IMR-90 (cell line): ENCODE results near the gene RELL1. TPM values are rescaled to one million over a fixed set of nuclear protein-coding genes. Genes with fewer than 3 reads are reported as not detected.

Experiments used
- ATAC-seq: fragments of 200-7000 bp; cut with Tn5 transposase; 2 replicates; pipeline ENCODE4 v1.9.1; 2020; ENCODE audit warnings: low read depth, mild to moderate bottlenecking, moderate library complexity
- BruUV-seq: library from RNA; stranded (reverse); fragments of 400-500 nt; replicated peaks from 2 replicates; lab custom pipeline; 2021; lab: Mats Ljungman, UMichigan
- CTCF ChIA-PET: fragments of 300-600 bp; formaldehyde crosslinking; extraction: SDS; loops from one replicate; lab custom pipeline; 2021; ENCODE audit warnings: antibody characterized with exemption; lab: Yijun Ruan, JAX
- POLR2A ChIA-PET: fragments of 300-600 bp; sonication (Branson Sonifier 250); formaldehyde crosslinking; loops from one replicate; lab custom pipeline; 2022; ENCODE audit warnings: antibody characterized with exemption; ENCODE audit not compliant: unreplicated experiment; lab: Charles Lee
- DNase-seq: peaks from one replicate; pipeline ENCODE4 v3.0.0; 2013
- H2AFZ ChIP-seq: replicated peaks from 2 replicates; pipeline ENCODE3; 2013; ENCODE audit warnings: low read length, mild to moderate bottlenecking; ENCODE audit not compliant: poor library complexity
- H2AK5ac ChIP-seq: 2 replicates; pipeline ENCODE4 v1.6.1; 2013; ENCODE audit warnings: low read depth, low read length, inconsistent platforms
- H2AK9ac ChIP-seq: replicated peaks from 2 replicates; pipeline ENCODE3; 2013; ENCODE audit warnings: mild to moderate bottlenecking, low read depth, low read length, moderate library complexity; ENCODE audit not compliant: poor library complexity
- H2BK120ac ChIP-seq: 2 replicates; pipeline ENCODE4 v1.6.1; 2013; ENCODE audit warnings: low read depth, low read length, inconsistent platforms
- H2BK15ac ChIP-seq: 3 replicates; pipeline ENCODE4 v1.6.1; 2013; ENCODE audit warnings: low read depth, low read length, inconsistent platforms
- H2BK20ac ChIP-seq: 2 replicates; pipeline ENCODE4 v1.6.1; 2013; ENCODE audit warnings: low read depth, mild to moderate bottlenecking, inconsistent platforms, low read length, moderate library complexity
- H2BK5ac ChIP-seq: 2 replicates; pipeline ENCODE4 v1.6.1; 2013; ENCODE audit warnings: mild to moderate bottlenecking, low read depth, low read length, inconsistent platforms; ENCODE audit not compliant: poor library complexity, severe bottlenecking
- H3K14ac ChIP-seq: replicated peaks from 2 replicates; pipeline ENCODE4 v1.6.1; 2013; ENCODE audit warnings: low read depth, low read length, inconsistent platforms
- H3K18ac ChIP-seq: 2 replicates; pipeline ENCODE4 v1.6.1; 2013; ENCODE audit warnings: low read depth, low read length, control low read depth
- H3K23ac ChIP-seq: 2 replicates; pipeline ENCODE4 v1.6.1; 2013; ENCODE audit warnings: low read depth, low read length, inconsistent platforms
- H3K27ac ChIP-seq: 2 replicates; pipeline ENCODE4 v1.5.1; 2013; ENCODE audit warnings: mild to moderate bottlenecking, control low read depth, low read length; ENCODE audit not compliant: insufficient read depth
- H3K27me3 ChIP-seq: 2 replicates; pipeline ENCODE4 v1.6.1; 2013; ENCODE audit warnings: low read length; ENCODE audit not compliant: control insufficient read depth, insufficient read depth
- H3K36me3 ChIP-seq: 2 replicates; pipeline ENCODE4 v1.6.1; 2013; ENCODE audit warnings: low read length, mixed read lengths; ENCODE audit not compliant: control insufficient read depth, insufficient read depth
- H3K4ac ChIP-seq: 2 replicates; pipeline ENCODE4 v1.6.1; 2013; ENCODE audit warnings: low read depth, low read length, inconsistent platforms
- H3K4me1 ChIP-seq: 2 replicates; pipeline ENCODE4 v1.6.1; 2013; ENCODE audit warnings: low read length, mixed read lengths; ENCODE audit not compliant: control insufficient read depth, insufficient read depth
- H3K4me2 ChIP-seq: 2 replicates; pipeline ENCODE4 v1.6.1; 2013; ENCODE audit warnings: low read depth, mild to moderate bottlenecking, control low read depth, low read length, moderate library complexity
- H3K4me3 ChIP-seq: 2 replicates; pipeline ENCODE4 v1.5.1; 2013; ENCODE audit warnings: low read depth, mild to moderate bottlenecking, control low read depth, low read length, moderate library complexity; ENCODE audit not compliant: insufficient read depth
- H3K56ac ChIP-seq: 2 replicates; pipeline ENCODE4 v1.6.1; 2013; ENCODE audit warnings: low read length, inconsistent platforms; ENCODE audit not compliant: insufficient read depth; ENCODE audit errors: extremely low read depth
- H3K79me1 ChIP-seq, 2 experiments: 2 replicates each; pipeline ENCODE4 v1.6.1; 2013; ENCODE audit warnings: low read length in 2 of 2, inconsistent platforms in 1 of 2, low read depth in 1 of 2
- H3K9ac ChIP-seq: 2 replicates; pipeline ENCODE4 v1.6.1; 2013; ENCODE audit warnings: low read depth, low read length, control low read depth
- H3K9me1 ChIP-seq: 2 replicates; pipeline ENCODE4 v1.6.1; 2013; ENCODE audit warnings: low read length, inconsistent platforms; ENCODE audit not compliant: insufficient read depth
- H3K9me3 ChIP-seq: 2 replicates; pipeline ENCODE4 v1.6.1; 2013; ENCODE audit warnings: low read length; ENCODE audit not compliant: control insufficient read depth, insufficient read depth
- H4K20me1 ChIP-seq: 2 replicates; pipeline ENCODE4 v1.6.1; 2013; ENCODE audit warnings: low read length, inconsistent platforms; ENCODE audit not compliant: insufficient read depth
- H4K5ac ChIP-seq: 2 replicates; pipeline ENCODE4 v1.6.1; 2013; ENCODE audit warnings: mild to moderate bottlenecking, low read depth, low read length, control low read depth
- H4K8ac ChIP-seq, 2 experiments: 2 replicates each; pipeline ENCODE4 v1.6.1; 2013; ENCODE audit warnings: low read depth in 2 of 2, low read length in 2 of 2, control low read depth in 1 of 2, inconsistent platforms in 1 of 2
- H4K91ac ChIP-seq: 2 replicates; pipeline ENCODE4 v1.6.1; 2013; ENCODE audit warnings: low read depth, low read length, inconsistent platforms; ENCODE audit not compliant: insufficient read depth
- CHD1 ChIP-seq: IDR thresholded peaks from 2 replicates; pipeline ENCODE4 v1.6.1; 2012; ENCODE audit warnings: low read depth, low read length, improper control_type of control experiment
- FOS ChIP-seq: fragments of 150-350 bp; IDR thresholded peaks from 2 replicates; pipeline ENCODE4 v1.6.1; 2016; ENCODE audit warnings: low read depth, low read length
- MXI1 ChIP-seq: IDR thresholded peaks from 2 replicates; pipeline ENCODE4 v1.6.1; 2012; ENCODE audit warnings: low read depth, mild to moderate bottlenecking, low read length, moderate library complexity, borderline replicate concordance
- NFE2L2 ChIP-seq: fragments of 150-350 bp; IDR thresholded peaks from 2 replicates; pipeline ENCODE4 v1.6.1; 2016; ENCODE audit warnings: low read depth, mild to moderate bottlenecking, low read length
- RCOR1 ChIP-seq: IDR thresholded peaks from 2 replicates; pipeline ENCODE4 v1.6.1; 2012; ENCODE audit warnings: mild to moderate bottlenecking, low read length, improper control_type of control experiment; ENCODE audit not compliant: insufficient replicate concordance
- SMC3 ChIP-seq: fragments of 150-350 bp; IDR thresholded peaks from 2 replicates; pipeline ENCODE4 v1.6.1; 2016; ENCODE audit warnings: low read depth, mild to moderate bottlenecking, antibody characterized with exemption, low read length, moderate library complexity
- WGBS, 2 experiments: methylation state at CpG; one replicate each; pipeline versions ENCODE4 v1.1.5 to v1.1.7; 2013; ENCODE audit warnings: missing lambda C conversion rate in 2 of 2; ENCODE audit not compliant: insufficient read length in 1 of 2; ENCODE audit errors: extremely low coverage in 2 of 2; 5-methylcytosine and 5-hydroxymethylcytosine counted together
- dilution Hi-C: fragments of 300-500 bp; cut with HindIII; formaldehyde crosslinking; loops from one replicate; pipeline ENCODE4 v1.14.3; 2018; ENCODE audit warnings: low sequenced_read_pairs; ENCODE audit not compliant: unreplicated experiment
- in situ Hi-C: fragments of 300-500 bp; cut with MboI; formaldehyde crosslinking; loops from 3 replicates; pipeline ENCODE4 v1.14.3; 2019; ENCODE audit warnings: low sequenced_read_pairs, inconsistent platforms, mixed read lengths
- intact Hi-C: fragments of 100-400 bp; cut with micrococcal nuclease; formaldehyde crosslinking; loops from 2 replicates; pipeline ENCODE4 v1.10.0; 2022
- polyA plus RNA-seq, 3 experiments: library from polyadenylated mRNA; depleted of rRNA; stranded (reverse); fragments of >200 nt; gene quantifications; 2 replicates each; pipeline ENCODE4 v1.2.3, GENCODE V29; 2012; ENCODE audit warnings: low replicate concordance in 1 of 3
- total RNA-seq: library from RNA; depleted of rRNA; stranded (reverse); fragments of >200 nt; gene quantifications from 2 replicates; pipeline ENCODE4 v1.2.3, GENCODE V29; 2012

Gene RELL1
- total and polyA plus RNA-seq, 2 of the 4 experiments (the other 2 are of a cell fraction) = 6.8 to 39.6 TPM

- Histone ChIP-seq H3K4ac (no peak overlapping the region), H3K9me1 (no peaks in the 10 kb centered on the region), H3K27me3 (peaks cover 3% of the 10 kb centered on the region; the same call in 1 of the 2 replicates), H3K18ac (no peak overlapping the region), H2BK15ac (no peak overlapping the region), H4K8ac (no peak overlapping the region), H2BK120ac (no peak overlapping the region), H2AK9ac (no peak overlapping the region), H3K9me3 (no peaks in the 10 kb centered on the region), H2BK5ac (no peak overlapping the region), H3K27ac (no peak overlapping the region), H3K4me1 (no peaks in the 10 kb centered on the region), H3K79me1 (no peaks in the 10 kb centered on the region), H2AFZ (no peak overlapping the region), H3K9ac (no peak overlapping the region), H3K56ac (no peak overlapping the region), H4K91ac (no peak overlapping the region), H2AK5ac (no peak overlapping the region), H2BK20ac (no peak overlapping the region), H3K23ac (no peak overlapping the region), H3K4me2 (no peak overlapping the region), H4K20me1 (no peaks in the 10 kb centered on the region), H3K14ac (no peak overlapping the region), H4K5ac (no peak overlapping the region), H3K36me3 (no peaks in the 10 kb centered on the region), H3K4me3 (no peak overlapping the region)
- in situ Hi-C loops = no loop called here
- WGBS, 2 experiments = 60% methylated on average over 1 of the region's 6 CpGs; no CpG with 5 or more reads in 1 of the 2 experiments
- ChIA-PET CTCF (no interaction called here), POLR2A (no interaction called here)
- dilution Hi-C loops = no loop called here
- ATAC-seq (no peak), DNase-seq (no peak)
- intact Hi-C loops = no loop called here
- no peak for TF ChIP-seq MXI1
- TF ChIP-seq RCOR1 = no peak
- no peak for TF ChIP-seq NFE2L2
- TF ChIP-seq CHD1 = no peak
- TF ChIP-seq SMC3 = no peak
- no peak for TF ChIP-seq FOS
- BruUV-seq = no TSS peak
These were observed 100.0 kb downstream of the RELL1 start for GRCh38 chr4:37586194-37586593.
